Measurements from ENCODE around the gene DRD2. TPM values are rescaled to one million over a fixed set of nuclear protein-coding genes. Genes with fewer than 3 reads are reported as not detected.

The DRD2 gene
- total RNA-seq, 1 experiment from 2014 or later, result 1.1 TPM

GRCh38 chr11:113372309-113372708, 102.9 kb downstream of the DRD2 start:
- DNase-seq (ENCODE audit: low spot score), result no peak

GRCh38 chr11:113370634-113371033, 104.6 kb downstream of the DRD2 start:
- DNase-seq (ENCODE audit: low spot score), result no peak

- no peak for DNase-seq (ENCODE audit: low spot score)
Observed at GRCh38 chr11:113369411-113369810, 105.8 kb downstream of the DRD2 start.

GRCh38 chr11:113365895-113366294, 109.3 kb downstream of the DRD2 start:
- DNase-seq (ENCODE audit: low spot score), result no peak

GRCh38 chr11:113363996-113364641, 111.1 kb downstream of the DRD2 start:
- DNase-seq (ENCODE audit: low spot score), result no peak

- DNase-seq (ENCODE audit: low spot score), result no peak
Observed at GRCh38 chr11:113363406-113363805, 111.8 kb downstream of the DRD2 start.

Small RNA genes lying within 50 kb of the gene (small RNA-seq; reads per million reads assigned to genes)
- gene MIR4301, result not detected

Other genes starting within 250 kb of the DRD2 start
- 11.9 and 12.7 TPM in 2 replicates for gene TTC12, start 160.8 kb downstream of the DRD2 start, total RNA-seq (2014; rRNA removed; shearing (Covaris generic))
- not detected in 2 replicates for gene ANKK1, start 87.6 kb downstream of the DRD2 start, total RNA-seq (2014; rRNA removed; shearing (Covaris generic))
- gene TMPRSS5, start 230.9 kb upstream of the DRD2 start, total RNA-seq (2014; rRNA removed; shearing (Covaris generic)), result 1.6 and 1.8 TPM in 2 replicates